H4 (cell line): Measurements from ENCODE around the gene ZRANB1. TPM values are rescaled to one million over a fixed set of nuclear protein-coding genes. Genes with fewer than 3 reads are reported as not detected.
"Not testable (repeated sequence)": the region's sequence is repeated elsewhere in the genome, so short reads cannot be mapped to it uniquely, and the experiment has no call there.

Experiments
- DNase-seq: peaks from one replicate; pipeline ENCODE4 v3.0.0-alpha.2; 2015; ENCODE audit warnings: low spot score
- total RNA-seq: library from RNA; depleted of rRNA; stranded (reverse); fragments of >200 nt; shearing (Covaris generic); gene quantifications from 2 replicates; pipeline ENCODE4 v1.2.3, GENCODE V29; 2014

Gene ZRANB1
- total RNA-seq, 1 experiment from 2014 or later: 22.2 TPM

GRCh38 chr10:124963866-124964720 lies 22.2 kb downstream of the ZRANB1 start:
- DNase-seq: no peak

DNA sequence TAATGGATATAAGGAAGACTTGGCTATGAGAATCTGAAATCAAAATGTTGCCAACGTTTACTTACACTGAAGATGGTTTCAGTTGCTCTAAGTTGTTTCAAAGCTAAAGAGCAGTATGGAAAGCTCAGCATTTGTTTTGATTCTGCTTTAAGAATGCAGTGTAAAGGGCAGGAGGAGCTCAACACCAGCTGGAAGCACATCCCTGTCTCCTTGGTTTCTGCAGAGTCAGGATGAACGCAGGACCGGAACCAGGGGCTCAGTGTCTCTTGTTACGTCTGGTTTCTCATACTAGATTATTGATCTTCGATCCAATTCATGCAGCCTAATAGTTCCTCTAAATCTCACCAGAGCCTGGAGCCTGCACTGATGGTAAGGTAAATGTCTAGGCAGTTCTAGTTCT lies 24.1 kb downstream of the ZRANB1 start:
- no peak for DNase-seq

- no peak for DNase-seq
Measured at GRCh38 chr10:124967255-124967654, 25.3 kb downstream of the ZRANB1 start.

- no peak for DNase-seq
Measured at GRCh38 chr10:124971276-124971675, 29.4 kb downstream of the ZRANB1 start.

DNA sequence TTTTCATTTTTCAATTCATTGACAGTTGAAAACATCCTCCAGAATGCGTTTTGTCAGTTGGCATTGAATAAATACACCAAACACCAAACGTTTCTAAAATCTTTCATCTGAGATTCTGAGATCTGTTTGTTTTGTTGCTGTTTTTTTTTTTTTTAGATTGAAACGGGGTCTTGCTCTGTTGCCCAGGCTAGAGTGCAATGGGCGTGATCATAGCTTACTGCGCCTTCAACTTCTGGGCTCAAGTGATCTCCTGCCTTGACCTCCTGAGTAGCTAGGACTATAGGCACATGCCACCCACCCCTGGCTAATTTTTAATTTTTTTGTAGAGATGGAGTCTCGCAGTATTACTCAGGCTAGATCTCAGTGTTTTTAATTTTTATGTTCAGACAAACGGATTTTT lies 30.7 kb downstream of the ZRANB1 start:
- DNase-seq: no peak

DNA sequence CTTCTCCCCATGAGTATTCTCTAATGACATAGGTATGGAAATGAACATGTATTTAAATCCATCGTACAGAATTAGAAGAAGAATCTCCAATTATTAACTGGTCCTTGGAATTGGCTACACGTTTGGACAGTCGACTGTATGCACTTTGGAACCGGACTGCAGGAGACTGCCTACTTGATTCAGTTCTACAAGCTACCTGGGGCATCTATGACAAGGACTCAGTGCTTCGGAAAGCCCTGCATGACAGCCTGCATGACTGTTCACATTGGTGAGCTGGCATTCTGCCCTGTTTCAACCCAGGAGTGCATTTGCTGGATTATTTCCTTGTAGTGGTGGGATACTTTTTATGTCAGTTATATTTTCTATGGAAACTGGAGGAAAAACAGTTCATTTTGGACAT lies 32.2 kb downstream of the ZRANB1 start:
- no peak for DNase-seq

- DNase-seq: no peak
Measured at GRCh38 chr10:124975977-124976514, 34.1 kb downstream of the ZRANB1 start.

GRCh38 chr10:124977161-124977560 lies 35.2 kb downstream of the ZRANB1 start:
- DNase-seq: no peak

- DNase-seq: no peak
Measured at GRCh38 chr10:124977648-124978375, 35.9 kb downstream of the ZRANB1 start.

DNA sequence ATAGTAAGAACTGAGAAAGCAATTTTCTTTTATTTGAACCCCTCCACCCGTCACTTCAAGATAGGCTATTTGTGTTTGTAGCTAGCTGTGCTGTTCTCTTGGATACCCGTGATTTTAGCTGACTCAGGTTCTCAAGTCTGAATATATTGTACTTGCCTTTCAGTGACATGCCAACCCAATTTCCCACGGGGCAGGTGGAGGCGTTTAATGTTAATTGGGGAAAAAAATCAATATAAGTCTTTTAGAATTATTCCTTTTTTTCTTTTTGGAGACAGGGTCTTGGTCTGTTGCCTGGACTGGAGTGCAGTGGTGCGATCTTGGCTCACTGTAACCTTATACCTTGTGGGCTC lies 36.4 kb downstream of the ZRANB1 start:
- DNase-seq: no peak

DNA sequence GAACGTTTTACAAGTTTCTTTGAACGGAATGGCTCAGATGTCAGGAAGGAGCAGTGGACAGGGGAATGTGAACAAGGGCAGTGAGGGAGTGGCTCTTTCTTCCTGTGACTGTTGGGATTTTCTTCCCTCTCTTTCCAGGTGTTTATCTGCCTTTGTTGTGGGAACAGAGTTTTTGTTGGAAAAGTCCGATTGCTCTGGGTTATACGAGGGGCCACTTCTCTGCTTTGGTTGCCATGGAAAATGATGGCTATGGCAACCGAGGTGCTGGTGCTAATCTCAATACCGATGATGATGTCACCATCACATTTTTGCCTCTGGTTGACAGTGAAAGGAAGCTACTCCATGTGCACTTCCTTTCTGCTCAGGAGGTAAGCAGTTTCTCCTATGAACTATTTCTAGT lies 41.4 kb downstream of the ZRANB1 start:
- no peak for DNase-seq

DNA sequence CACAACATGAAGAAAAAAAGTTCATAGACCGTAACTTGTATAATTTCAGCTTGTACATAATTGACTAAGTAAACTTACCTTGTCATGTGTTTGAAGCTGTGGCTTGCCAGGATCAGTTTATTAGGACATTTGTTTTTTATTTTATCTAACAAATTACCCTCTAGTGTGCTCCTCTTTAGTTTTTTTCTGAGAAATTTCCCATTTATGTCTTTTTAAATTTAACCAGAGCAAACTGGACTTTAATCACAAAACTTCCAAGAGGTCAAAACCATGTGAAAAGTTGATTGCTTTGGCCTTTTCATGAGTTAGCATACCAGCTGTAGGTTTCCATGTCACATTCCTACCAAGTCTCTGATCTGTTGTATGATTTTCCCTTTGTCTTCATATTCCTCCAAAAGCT lies 42.5 kb downstream of the ZRANB1 start:
- DNase-seq: no peak

DNA sequence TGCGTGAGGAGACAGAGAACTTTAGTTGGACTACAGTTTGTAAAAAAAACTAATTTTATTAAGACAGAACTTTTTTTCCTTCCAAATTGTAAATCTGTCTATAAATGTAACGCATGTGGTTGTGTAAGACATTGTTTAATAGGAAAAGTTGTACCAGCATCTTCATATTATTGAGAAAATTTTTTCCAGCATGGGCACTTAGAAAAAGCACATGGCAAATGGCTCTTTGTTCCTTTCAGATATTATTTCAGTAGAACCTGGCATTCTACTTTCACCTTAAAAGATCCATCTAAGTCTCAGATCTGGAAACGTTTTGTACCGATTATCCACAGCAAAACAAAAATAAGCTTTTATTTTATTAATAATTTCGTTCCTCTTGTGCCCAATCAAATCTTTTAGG lies 43.2 kb downstream of the ZRANB1 start:
- DNase-seq: no peak

DNA sequence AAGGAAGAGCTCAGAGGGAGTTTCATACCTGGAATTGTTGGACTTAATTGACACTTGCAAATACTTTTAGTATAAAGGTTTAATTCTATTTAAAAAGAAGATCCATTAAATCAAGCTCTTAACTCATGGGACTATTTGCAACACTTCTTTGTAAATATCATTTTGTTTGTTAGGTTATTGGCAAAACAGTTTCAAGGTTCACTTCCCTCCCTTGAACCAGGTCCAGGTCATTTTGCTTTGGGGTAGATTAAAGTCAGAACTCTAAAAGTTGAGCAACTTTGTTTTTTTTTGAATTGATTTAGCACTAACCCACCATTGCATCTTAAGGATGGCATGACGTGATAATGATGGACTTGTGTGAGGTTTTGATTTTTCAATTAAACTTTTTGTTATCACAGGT lies 45.9 kb downstream of the ZRANB1 start:
- no peak for DNase-seq

DNA sequence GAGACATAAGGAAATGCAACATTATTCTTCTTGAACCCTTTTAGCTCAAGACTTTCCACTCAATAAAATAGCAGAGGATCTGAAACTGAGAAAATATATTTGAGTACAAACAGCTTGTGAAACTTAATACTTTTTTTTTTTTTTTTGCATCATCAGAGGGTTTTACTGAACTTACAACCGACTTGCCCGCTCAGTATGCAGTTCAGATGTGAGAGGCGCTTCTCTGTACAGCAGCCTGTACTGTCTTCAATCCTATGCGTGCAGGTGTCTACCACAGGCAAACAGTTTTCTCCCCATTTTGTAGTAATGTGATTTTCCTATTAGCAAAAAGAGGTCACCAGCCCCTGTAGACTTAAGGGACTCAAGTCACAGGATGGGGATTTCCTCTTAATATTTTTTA lies 46.8 kb downstream of the ZRANB1 start:
- not testable (repeated sequence) for DNase-seq

- DNase-seq: no peak
Measured at GRCh38 chr10:124989526-124989925, 47.6 kb downstream of the ZRANB1 start.

DNA sequence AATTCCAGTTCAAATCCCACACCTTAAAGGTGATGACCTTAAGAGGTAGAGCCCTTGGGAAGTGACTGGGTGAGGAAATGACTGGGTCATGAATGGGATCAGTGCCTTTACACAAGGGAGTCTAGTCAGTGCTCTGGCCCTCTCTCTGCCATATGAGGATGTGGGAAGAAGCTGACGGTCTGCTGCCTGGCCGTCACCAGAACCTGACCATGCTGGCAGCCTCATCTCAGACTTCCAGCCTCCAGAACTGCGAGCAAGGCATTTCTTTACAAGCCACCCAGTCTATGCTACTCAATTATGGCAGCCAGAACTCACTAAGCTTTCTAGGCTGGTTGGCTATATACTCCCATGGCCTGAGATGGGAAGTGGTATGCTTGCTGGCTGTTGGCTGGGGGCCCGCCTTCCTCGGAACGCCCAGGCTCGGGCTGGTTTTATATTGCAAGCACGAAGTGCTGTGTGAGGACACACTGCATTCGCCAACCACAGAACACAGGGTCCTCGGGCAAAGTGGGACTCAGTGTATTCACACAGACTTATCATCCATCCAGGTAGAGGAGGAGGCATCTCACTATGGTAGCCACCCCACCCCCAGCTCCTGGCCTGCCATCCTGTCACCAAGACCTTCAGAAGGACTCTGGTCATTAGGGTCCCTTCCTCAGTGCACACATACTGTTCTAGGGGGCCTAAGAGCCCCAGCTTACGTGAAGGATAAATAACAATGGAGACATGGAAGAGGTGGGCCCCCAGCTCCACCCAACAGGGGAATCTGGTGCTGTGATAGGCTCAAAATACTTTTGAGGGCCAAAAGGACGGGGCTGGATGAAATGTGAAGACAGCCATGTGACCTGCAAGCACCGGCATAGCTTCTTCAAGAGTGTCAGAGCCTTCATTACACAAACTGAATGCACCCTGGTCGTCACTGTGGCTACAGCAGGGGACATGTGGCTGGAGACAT lies 49.0 kb downstream of the ZRANB1 start:
- no peak for DNase-seq

DNA sequence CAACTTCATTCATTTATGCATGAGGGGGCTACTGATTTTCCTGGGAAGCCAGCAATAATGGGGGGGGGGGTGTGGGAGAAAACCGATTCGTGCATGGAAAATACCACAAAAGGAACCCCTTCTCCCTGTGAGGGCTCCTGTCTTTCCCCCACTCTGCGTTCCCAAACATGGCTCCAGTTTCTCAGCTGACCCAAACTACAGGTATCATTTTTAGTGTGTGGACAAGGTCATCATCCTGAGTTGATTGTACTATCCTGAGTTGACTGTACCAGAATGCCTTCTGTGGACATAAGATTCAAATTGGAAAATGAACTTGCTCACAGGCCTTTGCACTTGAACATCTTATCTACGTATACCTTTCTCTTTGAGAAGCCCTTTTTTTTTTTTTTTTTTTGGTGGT lies 49.9 kb downstream of the ZRANB1 start:
- no peak for DNase-seq

- DNase-seq: peak; percentile 60
Measured at GRCh38 chr10:124992462-124993344, 50.8 kb downstream of the ZRANB1 start.

GRCh38 chr10:124993345-124993708 lies 51.4 kb downstream of the ZRANB1 start:
- no peak for DNase-seq
